Lower leg skin (tissue), 4 donors: ENCODE measurements around the gene CST4. TPM values are rescaled to one million over a fixed set of nuclear protein-coding genes. Genes with fewer than 3 reads are reported as not detected.

Source experiments
- DNase-seq, 2 donors: peaks; one replicate each; pipeline ENCODE4 v3.0.0-alpha.2; 2019; ENCODE audit warnings: low spot score in 2 of 2
- H3K4me3 ChIP-seq: fragments of 200-600 bp; sonication (generic); 2 replicates; pipeline ENCODE4 v1.5.1; 2017; ENCODE audit warnings: mild to moderate bottlenecking, low read depth; ENCODE audit not compliant: poor library complexity, severe bottlenecking
- POLR2A ChIP-seq, 2 donors: fragments of 450-650 bp; IDR thresholded peaks; one replicate each; pipeline ENCODE4 v1.6.1; 2016 to 2017; ENCODE audit warnings: antibody characterized with exemption in 2 of 2, mild to moderate bottlenecking in 1 of 2, moderate library complexity in 1 of 2
- WGBS, 2 donors: methylation state at CpG; one replicate each; pipeline ENCODE4 v1.1.5; 2018; 5-methylcytosine and 5-hydroxymethylcytosine counted together
- intact Hi-C: fragments of 100-400 bp; cut with DNase I; formaldehyde crosslinking; loops from one replicate; pipeline ENCODE4 v1.15.0; 2023; ENCODE audit warnings: low total_unique reads
- total RNA-seq, 4 donors: library from RNA; depleted of rRNA; stranded (reverse); fragments of >200 nt; gene quantifications; one replicate each; pipeline ENCODE4 v1.1.0, GENCODE V29; 2016
- TF ChIP-seq, protein P1 (sequence below), 3 donors: fragments of 450-650 bp; IDR thresholded peaks; one replicate each; pipeline ENCODE4 v1.5.1; 2016; ENCODE audit warnings: antibody characterized with exemption in 3 of 3, mild to moderate bottlenecking in 3 of 3, moderate library complexity in 2 of 3

The CST4 gene
- total RNA-seq, 4 donors from 2014 or later = not detected

DNA sequence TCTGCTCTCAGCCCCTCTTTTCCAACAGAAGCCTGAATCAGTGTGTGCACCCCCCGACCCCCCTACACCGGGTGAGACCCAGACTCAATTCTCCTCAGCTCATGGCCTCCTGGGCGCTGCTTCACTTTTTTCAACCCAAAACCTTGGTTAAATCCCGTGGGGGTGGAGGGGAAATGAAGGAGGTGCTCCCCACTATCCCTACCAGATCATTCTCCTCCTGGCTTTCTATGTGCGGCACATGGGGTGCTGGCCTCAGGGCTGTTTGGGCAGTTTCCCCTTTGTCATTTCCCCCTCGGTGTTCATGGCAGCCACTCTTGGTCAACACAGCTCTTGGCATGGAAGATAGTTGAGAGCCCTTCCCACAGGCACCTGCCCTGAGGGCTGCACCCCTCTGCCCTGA lies 4.6 kb downstream of the CST4 start:
- H3K4me3 ChIP-seq = no peak overlapping the region
- TF ChIP-seq, protein P1, sequence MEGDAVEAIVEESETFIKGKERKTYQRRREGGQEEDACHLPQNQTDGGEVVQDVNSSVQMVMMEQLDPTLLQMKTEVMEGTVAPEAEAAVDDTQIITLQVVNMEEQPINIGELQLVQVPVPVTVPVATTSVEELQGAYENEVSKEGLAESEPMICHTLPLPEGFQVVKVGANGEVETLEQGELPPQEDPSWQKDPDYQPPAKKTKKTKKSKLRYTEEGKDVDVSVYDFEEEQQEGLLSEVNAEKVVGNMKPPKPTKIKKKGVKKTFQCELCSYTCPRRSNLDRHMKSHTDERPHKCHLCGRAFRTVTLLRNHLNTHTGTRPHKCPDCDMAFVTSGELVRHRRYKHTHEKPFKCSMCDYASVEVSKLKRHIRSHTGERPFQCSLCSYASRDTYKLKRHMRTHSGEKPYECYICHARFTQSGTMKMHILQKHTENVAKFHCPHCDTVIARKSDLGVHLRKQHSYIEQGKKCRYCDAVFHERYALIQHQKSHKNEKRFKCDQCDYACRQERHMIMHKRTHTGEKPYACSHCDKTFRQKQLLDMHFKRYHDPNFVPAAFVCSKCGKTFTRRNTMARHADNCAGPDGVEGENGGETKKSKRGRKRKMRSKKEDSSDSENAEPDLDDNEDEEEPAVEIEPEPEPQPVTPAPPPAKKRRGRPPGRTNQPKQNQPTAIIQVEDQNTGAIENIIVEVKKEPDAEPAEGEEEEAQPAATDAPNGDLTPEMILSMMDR (IDR thresholded peaks at IDR 0.05) = no peak
- TF ChIP-seq POLR2A (IDR thresholded peaks at IDR 0.05) = no peak
- intact Hi-C loops = no loop called here
- 84 to 86% methylated on average over 6 of the region's 6 CpGs for WGBS, 2 donors
- DNase-seq = no peak

GRCh38 chr20:23683807-23684206 lies 5.0 kb downstream of the CST4 start:
- 91 to 94% methylated on average over 2 of the region's 2 CpGs for WGBS, 2 donors
- H3K4me3 ChIP-seq = no peak overlapping the region
- intact Hi-C loops = no loop called here
- TF ChIP-seq, protein P1 (IDR thresholded peaks at IDR 0.05) = no peak
- TF ChIP-seq POLR2A (IDR thresholded peaks at IDR 0.05) = no peak
- no peak for DNase-seq

GRCh38 chr20:23683281-23683680 lies 5.6 kb downstream of the CST4 start:
- WGBS, 2 donors = 91 to 93% methylated on average over 2 of the region's 2 CpGs
- intact Hi-C loops = no loop called here
- no peak for DNase-seq
- no peak for TF ChIP-seq POLR2A (IDR thresholded peaks at IDR 0.05)
- TF ChIP-seq, protein P1 (IDR thresholded peaks at IDR 0.05) = no peak
- H3K4me3 ChIP-seq = no peak overlapping the region

DNA sequence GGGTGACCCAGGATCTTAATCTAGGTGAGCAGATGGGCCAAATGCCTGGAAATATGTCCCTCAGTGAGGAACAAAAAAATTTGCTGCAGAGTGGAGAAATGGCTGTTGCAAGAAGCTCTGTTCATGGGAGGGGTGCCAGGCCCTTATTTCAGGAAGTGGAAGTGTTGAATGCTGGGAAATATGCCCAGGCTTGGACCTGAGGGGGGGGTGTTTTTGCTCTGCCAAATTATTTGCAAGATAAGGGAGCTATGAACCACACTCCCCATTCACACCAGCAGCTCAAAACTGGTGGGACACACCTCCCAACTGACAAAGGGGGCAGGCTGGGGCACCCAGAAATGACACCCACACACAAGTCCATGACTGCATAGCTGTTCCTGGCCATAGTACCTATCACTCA lies 8.7 kb downstream of the CST4 start:
- intact Hi-C loops = no loop called here
- TF ChIP-seq POLR2A (IDR thresholded peaks at IDR 0.05) = no peak
- TF ChIP-seq, protein P1 (IDR thresholded peaks at IDR 0.05) = no peak
- no peak for DNase-seq
- no peak overlapping the region for H3K4me3 ChIP-seq

- H3K4me3 ChIP-seq = no peak overlapping the region
- 65 to 72% methylated on average over 7 of the region's 7 CpGs for WGBS, 2 donors
- intact Hi-C loops = no loop called here
- no peak for DNase-seq
- TF ChIP-seq, protein P1 (IDR thresholded peaks at IDR 0.05) = no peak
- TF ChIP-seq POLR2A (IDR thresholded peaks at IDR 0.05) = no peak
Measured at GRCh38 chr20:23679133-23680092, 9.4 kb downstream of the CST4 start.
